ENCODE measurements around the gene SNX7.
A peak's percentile ranks its signal among the peaks of the same experiment; 100 is the strongest.

Gene SNX7

DNA sequence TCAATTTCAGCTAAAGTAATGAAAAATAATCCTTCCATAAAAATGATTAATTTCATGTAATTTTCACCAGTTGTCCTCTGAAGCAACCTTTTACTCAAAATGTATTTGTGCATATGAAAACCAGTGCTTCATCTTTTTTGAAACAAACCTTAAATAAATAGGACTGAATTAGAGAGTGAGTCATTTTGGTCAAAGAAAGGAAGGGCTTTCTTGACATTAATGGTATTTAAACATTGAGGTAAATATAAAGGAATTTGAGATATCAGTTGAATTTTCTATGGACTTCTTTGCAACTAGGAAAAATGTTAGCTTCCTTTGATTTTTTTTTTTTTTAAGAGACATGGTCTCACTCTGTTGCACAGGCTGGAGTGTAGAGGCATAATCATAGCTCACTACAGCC, 38.7 kb downstream of the SNX7 start:
- Histone ChIP-seq H3K4me3 (ENCODE audit: low read depth, low read length) (no peak overlapping the region), H3K36me3 (peaks cover 7% of the 10 kb centered on the region), H3K9me3 (no peaks in the 10 kb centered on the region), H3K4me1 (peaks cover 3% of the 10 kb centered on the region; the same call in 1 of the 2 replicates), H3K27me3 (no peaks in the 10 kb centered on the region)
- TF ChIP-seq, protein P1, sequence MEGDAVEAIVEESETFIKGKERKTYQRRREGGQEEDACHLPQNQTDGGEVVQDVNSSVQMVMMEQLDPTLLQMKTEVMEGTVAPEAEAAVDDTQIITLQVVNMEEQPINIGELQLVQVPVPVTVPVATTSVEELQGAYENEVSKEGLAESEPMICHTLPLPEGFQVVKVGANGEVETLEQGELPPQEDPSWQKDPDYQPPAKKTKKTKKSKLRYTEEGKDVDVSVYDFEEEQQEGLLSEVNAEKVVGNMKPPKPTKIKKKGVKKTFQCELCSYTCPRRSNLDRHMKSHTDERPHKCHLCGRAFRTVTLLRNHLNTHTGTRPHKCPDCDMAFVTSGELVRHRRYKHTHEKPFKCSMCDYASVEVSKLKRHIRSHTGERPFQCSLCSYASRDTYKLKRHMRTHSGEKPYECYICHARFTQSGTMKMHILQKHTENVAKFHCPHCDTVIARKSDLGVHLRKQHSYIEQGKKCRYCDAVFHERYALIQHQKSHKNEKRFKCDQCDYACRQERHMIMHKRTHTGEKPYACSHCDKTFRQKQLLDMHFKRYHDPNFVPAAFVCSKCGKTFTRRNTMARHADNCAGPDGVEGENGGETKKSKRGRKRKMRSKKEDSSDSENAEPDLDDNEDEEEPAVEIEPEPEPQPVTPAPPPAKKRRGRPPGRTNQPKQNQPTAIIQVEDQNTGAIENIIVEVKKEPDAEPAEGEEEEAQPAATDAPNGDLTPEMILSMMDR (IDR thresholded peaks at IDR 0.05; ENCODE audit: low read depth, low read length): no peak
- DNase-seq: no peak

GRCh38 chr1:98702976-98703375, 41.5 kb downstream of the SNX7 start:
- no peaks in the 10 kb centered on the region for H3K9me3 ChIP-seq

GRCh38 chr1:98704474-98704873, 43.0 kb downstream of the SNX7 start:
- peak; percentile 33 for DNase-seq
- H3K27me3 ChIP-seq: no peaks in the 10 kb centered on the region
- TF ChIP-seq, protein P1 (IDR thresholded peaks at IDR 0.05; ENCODE audit: low read depth, low read length): no peak
- H3K4me3 ChIP-seq (ENCODE audit: low read depth, low read length): no peak overlapping the region
- H3K9me3 ChIP-seq: no peaks in the 10 kb centered on the region
- H3K4me1 ChIP-seq: no peaks in the 10 kb centered on the region
- H3K36me3 ChIP-seq: peaks cover 4% of the 10 kb centered on the region; the same call in 1 of the 2 replicates

More at GRCh38 chr1:98702976-98703375, 41.5 kb downstream of the SNX7 start:
- H3K27me3 ChIP-seq: no peaks in the 10 kb centered on the region
- H3K4me3 ChIP-seq (ENCODE audit: low read depth, low read length): no peak overlapping the region
- peaks cover under 1% of the 10 kb centered on the region; the same call in 1 of the 2 replicates for H3K4me1 ChIP-seq
- DNase-seq: no peak
- TF ChIP-seq, protein P1 (IDR thresholded peaks at IDR 0.05; ENCODE audit: low read depth, low read length): no peak
- peaks cover 4% of the 10 kb centered on the region; the same call in 1 of the 2 replicates for H3K36me3 ChIP-seq

GRCh38 chr1:98704971-98705370, 43.5 kb downstream of the SNX7 start:
- TF ChIP-seq, protein P1 (IDR thresholded peaks at IDR 0.05; ENCODE audit: low read depth, low read length): no peak
- Histone ChIP-seq H3K27me3 (no peaks in the 10 kb centered on the region), H3K4me1 (no peaks in the 10 kb centered on the region), H3K36me3 (no peaks in the 10 kb centered on the region; the same call in 1 of the 2 replicates), H3K4me3 (ENCODE audit: low read depth, low read length) (no peak overlapping the region), H3K9me3 (no peaks in the 10 kb centered on the region)
- DNase-seq: no peak

DNA sequence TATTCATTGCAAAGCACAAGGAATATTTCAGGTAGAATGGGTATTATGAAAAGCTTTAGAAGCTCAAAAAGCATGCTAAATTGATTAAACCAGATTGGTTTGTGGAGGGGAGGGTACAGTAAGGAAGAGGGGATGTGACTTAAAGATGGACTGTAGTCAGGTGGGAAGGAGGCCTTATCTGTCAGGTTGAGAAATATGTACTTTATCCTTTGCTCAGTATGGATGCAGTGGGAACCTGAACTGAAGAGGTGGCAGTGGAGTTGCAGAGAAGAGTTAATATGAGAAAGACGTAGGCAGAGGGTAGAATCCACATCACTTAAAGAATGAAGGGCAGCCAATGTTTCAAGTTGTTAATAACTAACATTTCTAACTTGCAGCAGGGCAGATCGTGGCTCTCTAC, 44.1 kb downstream of the SNX7 start:
- Histone ChIP-seq H3K27me3 (no peaks in the 10 kb centered on the region), H3K4me3 (ENCODE audit: low read depth, low read length) (no peak overlapping the region), H3K4me1 (no peaks in the 10 kb centered on the region), H3K36me3 (no peaks in the 10 kb centered on the region; the same call in 1 of the 2 replicates), H3K9me3 (no peaks in the 10 kb centered on the region)
- no peak for DNase-seq
- TF ChIP-seq, protein P1 (IDR thresholded peaks at IDR 0.05; ENCODE audit: low read depth, low read length): no peak

GRCh38 chr1:98706173-98706843, 44.8 kb downstream of the SNX7 start:
- DNase-seq: no peak
- TF ChIP-seq, protein P1 (IDR thresholded peaks at IDR 0.05; ENCODE audit: low read depth, low read length): no peak
- H3K9me3 ChIP-seq: no peaks in the 10 kb centered on the region

More at GRCh38 chr1:98706173-98706843, 44.8 kb downstream of the SNX7 start:
- Histone ChIP-seq H3K4me3 (ENCODE audit: low read depth, low read length) (no peak overlapping the region), H3K27me3 (no peaks in the 10 kb centered on the region), H3K36me3 (no peaks in the 10 kb centered on the region; the same call in 1 of the 2 replicates), H3K4me1 (no peaks in the 10 kb centered on the region)

Data from BE2C (cell line).